Effector memory CD8-positive, alpha-beta T cell (primary cell): ENCODE measurements around the gene NAPSA.
"Not testable (repeated sequence)": the region's sequence is repeated elsewhere in the genome, so short reads cannot be mapped to it uniquely, and the experiment has no call there.

ENCODE experiments used
- ATAC-seq: fragments of 150-1000 bp; cut with Tn5 transposase; replicated peaks from 2 replicates; pipeline ENCODE4 v1.10.0; 2021; ENCODE audit warnings: mild to moderate bottlenecking, moderate library complexity
- DNase-seq, 3 experiments: peaks; one replicate each; pipeline ENCODE4 v3.0.0; 2021
- H3K27ac Mint-ChIP-seq, 2 donors: one replicate each; pipeline ENCODE4 v1.8.0; 2022; ENCODE audit warnings: mild to moderate bottlenecking in 2 of 2, mixed read lengths in 2 of 2, moderate library complexity in 2 of 2
- H3K27me3 Mint-ChIP-seq, 2 donors: one replicate each; pipeline ENCODE4 v1.8.0; 2022; ENCODE audit warnings: mixed read lengths in 2 of 2
- H3K36me3 Mint-ChIP-seq: one replicate; pipeline ENCODE4 v1.8.0; 2022; ENCODE audit warnings: mild to moderate bottlenecking, moderate library complexity, mixed read lengths; ENCODE audit not compliant: insufficient read depth
- H3K4me1 Mint-ChIP-seq, 2 donors: one replicate each; pipeline ENCODE4 v1.8.0; 2022; ENCODE audit warnings: low read depth in 2 of 2, mixed read lengths in 2 of 2
- H3K4me3 Mint-ChIP-seq, 2 donors: one replicate each; pipeline ENCODE4 v1.8.0; 2022; ENCODE audit warnings: mild to moderate bottlenecking in 2 of 2, mixed read lengths in 2 of 2, moderate library complexity in 2 of 2
- H3K9me3 Mint-ChIP-seq, 2 donors: one replicate each; pipeline ENCODE4 v1.8.0; 2022; ENCODE audit warnings: mixed read lengths in 2 of 2

The NAPSA gene

GRCh38 chr19:50340331-50340730, 25.1 kb downstream of the NAPSA start:
- Mint-ChIP-seq H3K27me3 (peaks cover 17 to 45% of the 10 kb centered on the region in 2 donors), H3K36me3 (no peaks in the 10 kb centered on the region), H3K4me3 (no peak overlapping the region), H3K9me3 (no peaks in the 10 kb centered on the region), H3K4me1 (peaks cover 2 to 3% of the 10 kb centered on the region in 2 donors), H3K27ac (no peak overlapping the region)
- DNase-seq (no peak), ATAC-seq (no peak)

GRCh38 chr19:50337031-50337430, 28.4 kb downstream of the NAPSA start:
- Mint-ChIP-seq H3K4me1 (peaks cover 12 to 14% of the 10 kb centered on the region in 2 donors), H3K36me3 (peaks cover 13% of the 10 kb centered on the region), H3K27me3 (peaks cover 24 to 54% of the 10 kb centered on the region in 2 donors)
- H3K9me3 Mint-ChIP-seq, ATAC-seq, H3K27ac Mint-ChIP-seq, H3K4me3 Mint-ChIP-seq, DNase-seq: not testable (repeated sequence)

GRCh38 chr19:50334741-50335421, 30.6 kb downstream of the NAPSA start:
- DNase-seq (no peak), ATAC-seq (no peak)
- H3K27ac Mint-ChIP-seq: no peak overlapping the region
- peak overlapping the region; percentile 38 to 44 for H3K4me3 Mint-ChIP-seq
- peaks cover 44 to 76% of the 10 kb centered on the region in 2 donors for H3K27me3 Mint-ChIP-seq
- H3K36me3 Mint-ChIP-seq: peaks cover 15% of the 10 kb centered on the region
- peaks cover 2 to 8% of the 10 kb centered on the region in 2 donors for H3K9me3 Mint-ChIP-seq
- peaks cover 29 to 30% of the 10 kb centered on the region in 2 donors for H3K4me1 Mint-ChIP-seq

- H3K4me1 Mint-ChIP-seq: peaks cover 35 to 38% of the 10 kb centered on the region in 2 donors
- H3K4me3 Mint-ChIP-seq: peak overlapping the region; percentile 67 to 79
- ATAC-seq (peak; percentile 30), DNase-seq (peak in 2 of 3 experiments; percentile 66 to 77)
- peaks cover 20% of the 10 kb centered on the region for H3K36me3 Mint-ChIP-seq
- peak overlapping the region; percentile 87 to 91 for H3K27ac Mint-ChIP-seq
- peaks cover 53 to 85% of the 10 kb centered on the region in 2 donors for H3K27me3 Mint-ChIP-seq
- H3K9me3 Mint-ChIP-seq: peaks cover 7 to 14% of the 10 kb centered on the region in 2 donors
These were observed 31.5 kb downstream of the NAPSA start for GRCh38 chr19:50333737-50334617.

GRCh38 chr19:50333235-50333736, 32.2 kb downstream of the NAPSA start:
- ATAC-seq (peak; percentile 75), DNase-seq (peak; percentile 70 to 78 (median 74))
- Mint-ChIP-seq H3K27ac (peak overlapping the region; percentile 87 to 91), H3K27me3 (peaks cover 53 to 84% of the 10 kb centered on the region in 2 donors), H3K36me3 (peaks cover 20% of the 10 kb centered on the region), H3K4me1 (peaks cover 35 to 38% of the 10 kb centered on the region in 2 donors), H3K4me3 (peak overlapping the region; percentile 67 to 79), H3K9me3 (peaks cover 7 to 14% of the 10 kb centered on the region in 2 donors)

GRCh38 chr19:50332244-50333038, 33.0 kb downstream of the NAPSA start:
- Mint-ChIP-seq H3K4me1 (peaks cover 39 to 43% of the 10 kb centered on the region in 2 donors), H3K36me3 (peaks cover 23% of the 10 kb centered on the region), H3K9me3 (peaks cover 7 to 14% of the 10 kb centered on the region in 2 donors), H3K27me3 (peaks cover 59 to 83% of the 10 kb centered on the region in 2 donors), H3K27ac (no peak overlapping the region), H3K4me3 (peak overlapping the region; percentile 67 to 82)
- DNase-seq: no peak
- no peak for ATAC-seq

- ATAC-seq (no peak), DNase-seq (no peak)
- peaks cover 23% of the 10 kb centered on the region for H3K36me3 Mint-ChIP-seq
- H3K27me3 Mint-ChIP-seq: peaks cover 64 to 83% of the 10 kb centered on the region in 2 donors
- no peak overlapping the region for H3K27ac Mint-ChIP-seq
- peak overlapping the region; percentile 67 to 82 for H3K4me3 Mint-ChIP-seq
- peaks cover 41 to 47% of the 10 kb centered on the region in 2 donors for H3K4me1 Mint-ChIP-seq
- H3K9me3 Mint-ChIP-seq: peaks cover 7 to 14% of the 10 kb centered on the region in 2 donors
These were observed 33.5 kb downstream of the NAPSA start for GRCh38 chr19:50331994-50332243.

GRCh38 chr19:50331221-50331993, 34.0 kb downstream of the NAPSA start:
- Mint-ChIP-seq H3K4me1 (peaks cover 42 to 52% of the 10 kb centered on the region in 2 donors), H3K27me3 (peaks cover 69 to 83% of the 10 kb centered on the region in 2 donors), H3K27ac (no peak overlapping the region), H3K9me3 (peaks cover 7 to 14% of the 10 kb centered on the region in 2 donors), H3K36me3 (peaks cover 23% of the 10 kb centered on the region), H3K4me3 (peak overlapping the region; percentile 67 to 82)
- ATAC-seq (no peak), DNase-seq (no peak)

GRCh38 chr19:50330365-50331078, 34.9 kb downstream of the NAPSA start:
- peaks cover 23% of the 10 kb centered on the region for H3K36me3 Mint-ChIP-seq
- H3K27ac Mint-ChIP-seq: no peak overlapping the region
- peak; percentile 60 for ATAC-seq
- peak; percentile 54 to 76 (median 69) for DNase-seq
- H3K4me1 Mint-ChIP-seq: peaks cover 42 to 52% of the 10 kb centered on the region in 2 donors
- H3K9me3 Mint-ChIP-seq: peaks cover 7 to 14% of the 10 kb centered on the region in 2 donors
- peak overlapping the region; percentile 67 to 82 for H3K4me3 Mint-ChIP-seq
- H3K27me3 Mint-ChIP-seq: peaks cover 65 to 78% of the 10 kb centered on the region in 2 donors

- not testable (repeated sequence) for ATAC-seq, DNase-seq
- Mint-ChIP-seq H3K4me1 (peaks cover 42 to 52% of the 10 kb centered on the region in 2 donors), H3K4me3 (peak overlapping the region; percentile 67 to 82), H3K36me3 (peaks cover 25% of the 10 kb centered on the region), H3K27me3 (peaks cover 59 to 75% of the 10 kb centered on the region in 2 donors), H3K27ac (peak overlapping the region in 1 of 2 donors; percentile 89), H3K9me3 (peaks cover 7 to 14% of the 10 kb centered on the region in 2 donors)
These were observed 35.5 kb downstream of the NAPSA start for GRCh38 chr19:50329926-50330294.

GRCh38 chr19:50329146-50329925, 36.1 kb downstream of the NAPSA start, which contains the start of gene KCNC3:
Gene KCNC3, minus strand, starts transcription at chr19:50329377. Its CDS starts 295 bp downstream, at chr19:50329082.
- peaks cover 9 to 14% of the 10 kb centered on the region in 2 donors for H3K9me3 Mint-ChIP-seq
- peaks cover 58 to 75% of the 10 kb centered on the region in 2 donors for H3K27me3 Mint-ChIP-seq
- DNase-seq (peak; percentile 53 to 68 (median 63)), ATAC-seq (peak; percentile 45)
- H3K27ac Mint-ChIP-seq: peak within 1 kb of the TSS in 1 of 2 donors; percentile 89
- peaks cover 27% of the 10 kb centered on the region for H3K36me3 Mint-ChIP-seq
- peak within 1 kb of the TSS; percentile 67 to 82 for H3K4me3 Mint-ChIP-seq
- peaks cover 41 to 52% of the 10 kb centered on the region in 2 donors for H3K4me1 Mint-ChIP-seq
